HFF-Myc (cell line): ENCODE data around the gene CFAP100.

ENCODE experiments used
- DNase-seq: peaks from one replicate; pipeline ENCODE4 v3.0.0-alpha.2; 2011; ENCODE audit warnings: low read depth; ENCODE audit errors: extremely low read depth
- H3K4me3 ChIP-seq: replicated peaks from 2 replicates; pipeline ENCODE4 v1.5.1; 2011; ENCODE audit warnings: low read depth, mild to moderate bottlenecking, control low read depth, low read length
- CTCF ChIP-seq: IDR thresholded peaks from 2 replicates; pipeline ENCODE4 v1.5.1; 2012; ENCODE audit warnings: mild to moderate bottlenecking, low read depth, low read length, control low read depth; ENCODE audit errors: missing control alignments

CFAP100 gene

GRCh38 chr3:126482503-126483255 is 88.0 kb downstream of the CFAP100 start:
- H3K4me3 ChIP-seq = no peak overlapping the region
- no peak for DNase-seq
- no peak for TF ChIP-seq CTCF

DNA sequence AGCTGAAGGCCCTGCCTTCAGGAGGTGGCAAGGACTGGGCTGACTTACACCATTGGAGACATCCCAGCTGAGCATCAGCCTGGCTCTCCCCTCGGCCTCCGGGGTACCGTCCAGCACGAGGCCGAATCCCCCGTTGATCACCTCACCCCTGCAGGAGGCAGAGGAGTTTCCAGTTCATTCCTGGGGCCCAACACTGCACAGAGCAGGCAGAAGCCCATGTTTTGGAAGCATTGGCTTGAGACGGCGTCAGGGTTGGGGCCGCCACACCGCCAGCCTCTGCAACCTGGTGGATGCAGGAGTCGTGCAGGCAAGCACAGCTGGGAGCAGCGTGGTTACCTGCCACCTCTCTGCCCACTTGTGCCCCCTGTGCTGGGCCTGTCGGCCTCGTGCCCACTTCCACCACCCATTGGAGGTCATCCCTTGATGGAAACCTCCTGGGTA is 88.6 kb downstream of the CFAP100 start:
- TF ChIP-seq CTCF = no peak
- H3K4me3 ChIP-seq = no peak overlapping the region
- DNase-seq = no peak

DNA sequence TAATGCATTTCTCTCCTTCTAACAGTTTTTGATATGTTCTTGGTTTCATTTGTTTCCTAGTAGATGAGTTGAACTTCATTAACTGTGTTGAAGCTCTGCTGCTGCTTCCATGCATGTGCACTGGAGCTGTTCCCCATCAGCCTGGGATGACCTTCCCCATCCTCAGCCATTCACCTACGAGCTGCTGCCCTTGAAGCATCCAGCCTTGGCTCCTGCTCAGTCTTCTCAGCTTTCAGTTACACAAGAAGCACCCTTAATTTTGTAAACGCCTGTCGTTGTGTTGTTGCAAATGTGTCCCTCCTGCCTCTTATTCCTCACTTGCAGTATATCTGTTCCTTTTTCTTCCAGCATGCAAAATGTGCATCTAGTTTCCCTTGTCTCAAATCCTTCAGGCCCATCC is 89.4 kb downstream of the CFAP100 start:
- H3K4me3 ChIP-seq = no peak overlapping the region
- no peak for DNase-seq
- TF ChIP-seq CTCF = no peak

GRCh38 chr3:126484662-126485061 is 90.0 kb downstream of the CFAP100 start:
- no peak for TF ChIP-seq CTCF
- DNase-seq = no peak
- no peak overlapping the region for H3K4me3 ChIP-seq

DNA sequence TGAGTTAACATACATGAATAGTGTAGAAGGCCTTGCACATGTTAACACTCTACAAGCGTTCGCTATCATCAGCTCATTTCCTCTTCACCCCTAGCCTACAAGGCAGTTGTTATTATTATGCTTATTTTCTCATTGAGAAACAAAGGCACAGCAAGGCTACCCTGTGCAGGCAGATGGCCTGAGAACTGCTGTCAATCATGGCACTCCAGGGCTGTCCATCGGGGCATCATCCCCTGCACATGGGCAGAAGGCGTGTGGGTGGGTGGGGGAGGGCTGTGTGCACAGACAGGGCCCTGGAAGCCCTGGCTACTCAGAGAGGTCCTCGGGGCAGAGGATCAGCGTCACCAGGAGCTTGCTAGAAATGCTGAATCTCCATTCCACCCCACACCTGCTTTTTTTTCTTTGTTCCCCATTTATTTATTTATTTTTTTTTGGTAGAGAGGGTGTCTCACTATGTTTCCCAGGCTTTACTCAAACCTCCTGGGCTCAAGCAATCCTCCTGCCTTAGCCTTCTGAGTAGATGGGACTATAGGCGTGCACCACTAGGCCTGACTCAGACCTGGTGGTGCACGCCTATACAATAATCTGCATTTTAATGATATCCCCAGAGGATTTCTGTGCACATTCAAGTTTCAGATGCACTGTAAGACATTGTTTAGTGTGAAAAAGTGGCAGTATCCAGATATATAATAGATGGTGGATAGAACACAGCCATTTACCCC is 90.6 kb downstream of the CFAP100 start:
- DNase-seq = no peak
- no peak overlapping the region for H3K4me3 ChIP-seq

GRCh38 chr3:126485956-126486355 is 91.2 kb downstream of the CFAP100 start:
- no peak for DNase-seq
- no peak for TF ChIP-seq CTCF
- H3K4me3 ChIP-seq = no peak overlapping the region

More for the DNA sequence above, 90.6 kb downstream of the CFAP100 start:
- TF ChIP-seq CTCF = no peak
